ENCODE measurements around the gene MSANTD7.

DNA sequence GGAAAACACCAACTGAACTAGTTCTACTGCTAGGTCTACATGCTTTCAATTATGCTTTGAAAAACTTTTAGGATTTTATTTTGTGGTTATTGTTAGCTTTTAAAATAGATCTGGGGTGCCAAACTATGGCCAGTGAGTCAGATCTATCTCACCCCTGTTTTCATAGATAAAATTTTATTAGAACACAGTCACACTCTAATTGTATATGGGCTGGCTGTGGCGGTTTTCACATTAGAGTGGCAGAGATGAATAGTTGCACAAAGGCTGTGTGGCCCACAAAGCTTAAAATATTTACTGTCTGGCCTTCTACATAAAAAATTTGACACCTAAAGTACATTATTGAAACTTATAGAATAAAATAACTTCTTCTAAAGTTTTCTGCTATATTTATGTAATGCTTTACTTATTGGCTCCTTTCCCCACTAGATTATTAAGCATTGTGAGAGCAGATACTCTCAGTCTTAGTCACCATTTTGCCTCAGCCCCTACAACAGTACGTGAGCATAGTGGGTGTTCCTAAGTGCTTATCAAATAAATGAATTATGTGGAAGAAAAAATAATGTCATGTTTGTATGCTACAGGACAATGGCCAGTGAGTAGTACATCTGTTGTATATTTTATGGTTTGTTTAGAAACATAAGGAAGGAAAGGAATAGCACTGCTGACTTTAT is 35.1 kb downstream of the MSANTD7 start:
- TF ChIP-seq, protein P1, sequence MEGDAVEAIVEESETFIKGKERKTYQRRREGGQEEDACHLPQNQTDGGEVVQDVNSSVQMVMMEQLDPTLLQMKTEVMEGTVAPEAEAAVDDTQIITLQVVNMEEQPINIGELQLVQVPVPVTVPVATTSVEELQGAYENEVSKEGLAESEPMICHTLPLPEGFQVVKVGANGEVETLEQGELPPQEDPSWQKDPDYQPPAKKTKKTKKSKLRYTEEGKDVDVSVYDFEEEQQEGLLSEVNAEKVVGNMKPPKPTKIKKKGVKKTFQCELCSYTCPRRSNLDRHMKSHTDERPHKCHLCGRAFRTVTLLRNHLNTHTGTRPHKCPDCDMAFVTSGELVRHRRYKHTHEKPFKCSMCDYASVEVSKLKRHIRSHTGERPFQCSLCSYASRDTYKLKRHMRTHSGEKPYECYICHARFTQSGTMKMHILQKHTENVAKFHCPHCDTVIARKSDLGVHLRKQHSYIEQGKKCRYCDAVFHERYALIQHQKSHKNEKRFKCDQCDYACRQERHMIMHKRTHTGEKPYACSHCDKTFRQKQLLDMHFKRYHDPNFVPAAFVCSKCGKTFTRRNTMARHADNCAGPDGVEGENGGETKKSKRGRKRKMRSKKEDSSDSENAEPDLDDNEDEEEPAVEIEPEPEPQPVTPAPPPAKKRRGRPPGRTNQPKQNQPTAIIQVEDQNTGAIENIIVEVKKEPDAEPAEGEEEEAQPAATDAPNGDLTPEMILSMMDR (IDR thresholded peaks at IDR 0.05), result no peak
- TF ChIP-seq POLR2A (IDR thresholded peaks at IDR 0.05) (no peak), EP300 (IDR thresholded peaks at IDR 0.05; ENCODE audit: low read depth) (no peak)
